Epidermal melanocyte (primary cell): ENCODE results near the gene LNP1.
"Not testable (repeated sequence)": the region's sequence is repeated elsewhere in the genome, so short reads cannot be mapped to it uniquely, and the experiment has no call there.

ENCODE experiments used
- DNase-seq: peaks from one replicate; pipeline ENCODE4 v3.0.0; 2011; ENCODE audit warnings: low spot score; ENCODE audit not compliant: insufficient read length

LNP1 gene

GRCh38 chr3:100400780-100401673, at the start of gene LNP1, which contains the start of gene TOMM70:
LNP1 (plus strand) TSS chr3:100401539; CDS start chr3:100429730, 28,191 bp downstream.
TOMM70 (minus strand) TSS chr3:100401089; CDS start chr3:100400949, 140 bp downstream.
- DNase-seq, result peak; percentile 70

GRCh38 chr3:100351770-100352169, 49.6 kb upstream of the LNP1 start:
- DNase-seq, result not testable (repeated sequence)

GRCh38 chr3:100352296-100353231, 48.8 kb upstream of the LNP1 start:
- DNase-seq, result no peak

- no peak for DNase-seq
These were observed 46.5 kb upstream of the LNP1 start for GRCh38 chr3:100354850-100355249.

GRCh38 chr3:100358413-100358812, 42.9 kb upstream of the LNP1 start:
- no peak for DNase-seq

GRCh38 chr3:100359035-100359434, 42.3 kb upstream of the LNP1 start:
- DNase-seq, result no peak

- DNase-seq, result no peak
These were observed 40.4 kb upstream of the LNP1 start for GRCh38 chr3:100360757-100361496.

- no peak for DNase-seq
These were observed 39.4 kb upstream of the LNP1 start for GRCh38 chr3:100361897-100362296.

- DNase-seq, result no peak
These were observed 36.9 kb upstream of the LNP1 start for GRCh38 chr3:100364421-100364820.

- DNase-seq, result no peak
These were observed 34.9 kb upstream of the LNP1 start for GRCh38 chr3:100366424-100366823.

- DNase-seq, result no peak
These were observed 32.9 kb upstream of the LNP1 start for GRCh38 chr3:100368441-100368840.

GRCh38 chr3:100370756-100371155, 30.6 kb upstream of the LNP1 start:
- no peak for DNase-seq

GRCh38 chr3:100374521-100374920, 26.8 kb upstream of the LNP1 start:
- DNase-seq, result no peak

- DNase-seq, result no peak
These were observed 25.0 kb upstream of the LNP1 start for GRCh38 chr3:100376301-100376700.

- DNase-seq, result no peak
These were observed 16.4 kb upstream of the LNP1 start for GRCh38 chr3:100384733-100385525.

GRCh38 chr3:100386437-100387074, 14.8 kb upstream of the LNP1 start:
- DNase-seq, result no peak

- no peak for DNase-seq
These were observed 12.3 kb upstream of the LNP1 start for GRCh38 chr3:100389025-100389424.

- DNase-seq, result no peak
These were observed 5.5 kb upstream of the LNP1 start for GRCh38 chr3:100395679-100396431.

GRCh38 chr3:100396967-100397366, 4.4 kb upstream of the LNP1 start:
- no peak for DNase-seq
